Right ventricle myocardium inferior (tissue), 1 donor: ENCODE measurements around the gene PPP2R5E. TPM values are rescaled to one million over a fixed set of nuclear protein-coding genes. Genes with fewer than 3 reads are reported as not detected.

Experiments
- ATAC-seq: fragments of 200-7000 bp; cut with Tn5 transposase; one replicate; pipeline ENCODE4 v1.9.1; 2020; ENCODE audit warnings: mild to moderate bottlenecking, moderate library complexity
- DNase-seq: peaks from one replicate; pipeline ENCODE4 v3.0.0; 2021; ENCODE audit errors: missing footprints
- intact Hi-C: fragments of 100-400 bp; cut with DNase I; formaldehyde crosslinking; loops from one replicate; pipeline ENCODE4 v1.11.0; 2022
- total RNA-seq: library from RNA; stranded (reverse); fragmentation: NEBNext Ultra II Directional; extraction: Animal tissue kit (Norgen Biotek cat#: 25700); gene quantifications from one replicate; pipeline ENCODE4 v1.2.1, GENCODE V29; 2021
- donor health status: DM: no; HTN: yes; CAD: no; lungs with severe emphysema.

The PPP2R5E gene
- total RNA-seq, 1 donor from 2014 or later, result 36.3 TPM

GRCh38 chr14:63478010-63478409 lies 65.2 kb downstream of the PPP2R5E start:
- DNase-seq (no peak), ATAC-seq (no peak)
- intact Hi-C loops, result no loop called here

GRCh38 chr14:63477556-63477955 lies 65.6 kb downstream of the PPP2R5E start:
- ATAC-seq, result no peak
- intact Hi-C loops, result no loop called here

GRCh38 chr14:63475761-63476160 lies 67.4 kb downstream of the PPP2R5E start:
- no peak for DNase-seq
- intact Hi-C loops, result no loop called here
- no peak for ATAC-seq

More at GRCh38 chr14:63477556-63477955, 65.6 kb downstream of the PPP2R5E start:
- DNase-seq, result no peak

- DNase-seq (no peak), ATAC-seq (no peak)
- intact Hi-C loops, result no loop called here
Observed at GRCh38 chr14:63474844-63475243, 68.3 kb downstream of the PPP2R5E start.

GRCh38 chr14:63474111-63474510 lies 69.1 kb downstream of the PPP2R5E start:
- DNase-seq (no peak), ATAC-seq (no peak)
- intact Hi-C loops, result no loop called here

GRCh38 chr14:63472986-63473788 lies 70.0 kb downstream of the PPP2R5E start:
- ATAC-seq (no peak), DNase-seq (no peak)
- intact Hi-C loops, result no loop called here

- intact Hi-C loops, result no loop called here
- ATAC-seq (no peak), DNase-seq (no peak)
Observed at GRCh38 chr14:63470962-63471793, 72.0 kb downstream of the PPP2R5E start.

- ATAC-seq (no peak), DNase-seq (no peak)
- intact Hi-C loops, result no loop called here
Observed at GRCh38 chr14:63468294-63468693, 74.9 kb downstream of the PPP2R5E start.

GRCh38 chr14:63467440-63468072 lies 75.6 kb downstream of the PPP2R5E start:
- intact Hi-C loops, result no loop called here
- no peak for DNase-seq
- no peak for ATAC-seq

GRCh38 chr14:63465347-63465746 lies 77.8 kb downstream of the PPP2R5E start:
- no peak for ATAC-seq
- DNase-seq, result no peak
- intact Hi-C loops, result no loop called here

GRCh38 chr14:63460680-63461369 lies 82.4 kb downstream of the PPP2R5E start:
- no peak for DNase-seq
- no peak for ATAC-seq
- intact Hi-C loops, result no loop called here

GRCh38 chr14:63459738-63460137 lies 83.4 kb downstream of the PPP2R5E start:
- no peak for DNase-seq
- ATAC-seq, result no peak
- intact Hi-C loops, result no loop called here

- intact Hi-C loops, result no loop called here
- ATAC-seq, result no peak
- DNase-seq, result no peak
Observed at GRCh38 chr14:63457498-63457897, 85.7 kb downstream of the PPP2R5E start.

GRCh38 chr14:63454863-63455622 lies 88.1 kb downstream of the PPP2R5E start:
- DNase-seq (no peak), ATAC-seq (no peak)
- intact Hi-C loops, result no loop called here

- DNase-seq, result no peak
- no peak for ATAC-seq
- intact Hi-C loops, result no loop called here
Observed at GRCh38 chr14:63454436-63454835, 88.7 kb downstream of the PPP2R5E start.

GRCh38 chr14:63453443-63453936 lies 89.7 kb downstream of the PPP2R5E start:
- no peak for ATAC-seq
- no peak for DNase-seq
- intact Hi-C loops, result no loop called here

GRCh38 chr14:63452796-63453195 lies 90.4 kb downstream of the PPP2R5E start:
- ATAC-seq, result no peak
- intact Hi-C loops, result no loop called here
- no peak for DNase-seq

- intact Hi-C loops, result no loop called here
- no peak for ATAC-seq
Observed at GRCh38 chr14:63448841-63449240, 94.3 kb downstream of the PPP2R5E start.

More at GRCh38 chr14:63448841-63449240, 94.3 kb downstream of the PPP2R5E start:
- no peak for DNase-seq
